Fibroblast of peridontal ligament (primary cell): ENCODE measurements around the gene EPDR1.

ENCODE experiments used
- DNase-seq: peaks from one replicate; pipeline ENCODE4 v3.0.0-alpha.2; 2010; ENCODE audit errors: extremely low read depth

EPDR1 gene

GRCh38 chr7:37977243-37977642 lies 56.8 kb downstream of the EPDR1 start:
- DNase-seq = no peak

- no peak for DNase-seq
Measured at GRCh38 chr7:37981664-37982063, 61.2 kb downstream of the EPDR1 start.

GRCh38 chr7:37982423-37982822 lies 62.0 kb downstream of the EPDR1 start:
- peak; percentile 40 for DNase-seq

GRCh38 chr7:37984750-37985390 lies 64.4 kb downstream of the EPDR1 start:
- no peak for DNase-seq

GRCh38 chr7:37986908-37987330 lies 66.5 kb downstream of the EPDR1 start:
- DNase-seq = peak; percentile 30

- DNase-seq = peak; percentile 49
Measured at GRCh38 chr7:37987732-37988131, 67.3 kb downstream of the EPDR1 start.

GRCh38 chr7:37988721-37989650 lies 68.5 kb downstream of the EPDR1 start:
- DNase-seq = no peak

- no peak for DNase-seq
Measured at GRCh38 chr7:37990337-37990736, 69.9 kb downstream of the EPDR1 start.

GRCh38 chr7:37993060-37993501 lies 72.6 kb downstream of the EPDR1 start:
- no peak for DNase-seq

- peak; percentile 69 for DNase-seq
Measured at GRCh38 chr7:37999673-38000072, 79.2 kb downstream of the EPDR1 start.

GRCh38 chr7:38000272-38000671 lies 79.8 kb downstream of the EPDR1 start:
- peak; percentile 67 for DNase-seq
